ENCODE measurements around the gene LDLRAD3.

- TF ChIP-seq CTCF (IDR thresholded peaks at IDR 0.05; ENCODE audit: low read depth, low read length, poor library complexity, severe bottlenecking) (no peak), EZH2phosphoT487 (IDR thresholded peaks at IDR 0.05; ENCODE audit: borderline replicate concordance, low read length) (no peak)
These were observed 93.2 kb downstream of the LDLRAD3 start for GRCh38 chr11:36037031-36037430.

Measured in DOHH2 (cell line).